Fibroblast of lung (primary cell): Measurements from ENCODE around the gene ABHD6. TPM values are rescaled to one million over a fixed set of nuclear protein-coding genes. Genes with fewer than 3 reads are reported as not detected.

ENCODE experiments used
- DNase-seq, 2 donors: peaks; one replicate each; pipeline versions ENCODE4 v3.0.0 to v3.0.0-alpha.2; 2010; ENCODE audit warnings: low read depth in 2 of 2
- H2AFZ ChIP-seq: 2 replicates; pipeline ENCODE4 v1.5.1; 2012; ENCODE audit warnings: low read length, control low read depth, inconsistent platforms
- H3K27ac ChIP-seq: 2 replicates; pipeline ENCODE4 v1.5.1; 2011; ENCODE audit warnings: low read length, control low read depth; ENCODE audit not compliant: insufficient read depth
- H3K27me3 ChIP-seq: 2 replicates; pipeline ENCODE4 v1.5.1; 2011; ENCODE audit warnings: mild to moderate bottlenecking, low read length; ENCODE audit not compliant: control insufficient read depth, insufficient read depth
- H3K36me3 ChIP-seq: 2 replicates; pipeline ENCODE4 v1.5.1; 2011; ENCODE audit warnings: low read length; ENCODE audit not compliant: control insufficient read depth, insufficient read depth
- H3K4me1 ChIP-seq: 2 replicates; pipeline ENCODE4 v1.5.1; 2011; ENCODE audit warnings: low read length; ENCODE audit not compliant: control insufficient read depth, insufficient read depth; ENCODE audit errors: extremely low read depth
- H3K4me2 ChIP-seq: 2 replicates; pipeline ENCODE4 v1.5.1; 2011; ENCODE audit warnings: low read length, control low read depth; ENCODE audit not compliant: insufficient read depth; ENCODE audit errors: extremely low read depth
- H3K4me3 ChIP-seq, 4 experiments: fragments of 200-600 bp in 1 of 4; sonication (generic) in 1 of 4; replicated peaks in 1 of 4; 2 replicates each; pipeline ENCODE4 v1.5.1; 2011 to 2016; ENCODE audit warnings: low read length in 4 of 4, low read depth in 3 of 4, mild to moderate bottlenecking in 3 of 4, control low read depth in 2 of 4, inconsistent platforms in 1 of 4, mixed read lengths in 1 of 4; ENCODE audit not compliant: insufficient read depth in 1 of 4; ENCODE audit errors: control extremely low read depth in 1 of 4
- H3K79me2 ChIP-seq: 2 replicates; pipeline ENCODE4 v1.5.1; 2012; ENCODE audit warnings: mild to moderate bottlenecking, low read length, inconsistent platforms; ENCODE audit not compliant: control insufficient read depth, insufficient read depth
- H3K9ac ChIP-seq: 2 replicates; pipeline ENCODE4 v1.5.1; 2011; ENCODE audit warnings: mild to moderate bottlenecking, low read length, control low read depth; ENCODE audit not compliant: insufficient read depth
- H3K9me3 ChIP-seq: 2 replicates; pipeline ENCODE4 v1.5.1; 2012; ENCODE audit warnings: low read depth, low read length; ENCODE audit not compliant: control insufficient read depth, insufficient read depth
- H4K20me1 ChIP-seq: 2 replicates; pipeline ENCODE4 v1.5.1; 2011; ENCODE audit warnings: low read length; ENCODE audit not compliant: control insufficient read depth, insufficient read depth; ENCODE audit errors: extremely low read depth
- CTCF ChIP-seq, 2 donors: IDR thresholded peaks in 1 of 2; conservative IDR thresholded peaks in 1 of 2; 1 replicate in 1 of 2; 2 replicates in 1 of 2; pipeline ENCODE4 v1.5.1; 2011 to 2012; ENCODE audit warnings: low read length in 2 of 2, control low read depth in 1 of 2, inconsistent platforms in 1 of 2, low read depth in 1 of 2, mild to moderate bottlenecking in 1 of 2
- EZH2 ChIP-seq: IDR thresholded peaks from 2 replicates; pipeline ENCODE4 v1.5.1; 2012; ENCODE audit warnings: low read length, control low read depth, mild to moderate bottlenecking; ENCODE audit errors: missing control alignments
- polyA plus RNA-seq, 2 donors: library from polyadenylated mRNA; depleted of rRNA in 1 of 2; stranded (reverse) in 1 of 2; unstranded in 1 of 2; fragments of >200 nt; gene quantifications; 2 replicates each; pipeline ENCODE4 v1.2.1, GENCODE V29; 2011 to 2012; ENCODE audit warnings: missing spikeins in 1 of 2
- total RNA-seq: library from RNA; depleted of rRNA; stranded (reverse); fragments of >200 nt; gene quantifications from 2 replicates; pipeline ENCODE4 v1.2.1, GENCODE V29; 2014

Gene ABHD6
- total and polyA plus RNA-seq, 2 donors (not counting 1 experiment from before 2014, with no cell fraction given): 7.3 to 13.5 TPM

- Histone ChIP-seq H3K4me3 (no peak overlapping the region), H3K36me3 (no peaks in the 10 kb centered on the region), H3K4me2 (no peak overlapping the region), H3K27ac (no peak overlapping the region), H3K27me3 (no peaks in the 10 kb centered on the region), H3K9me3 (no peaks in the 10 kb centered on the region), H4K20me1 (no peaks in the 10 kb centered on the region), H2AFZ (no peak overlapping the region), H3K4me1 (no peaks in the 10 kb centered on the region), H3K79me2 (no peaks in the 10 kb centered on the region), H3K9ac (no peak overlapping the region)
- no peak for TF ChIP-seq CTCF (conservative IDR thresholded peaks at IDR 0.05 in 1 of 2, IDR thresholded peaks at IDR 0.05 in 1 of 2; ENCODE audit: low read depth in 1 of 2, low read length in 2 of 2)
- TF ChIP-seq EZH2: no peak
- no peak for DNase-seq
Observed at GRCh38 chr3:58191361-58191991, 46.1 kb upstream of the ABHD6 start.

- H3K79me2 ChIP-seq: no peaks in the 10 kb centered on the region
- H3K27ac ChIP-seq: no peak overlapping the region
- no peak for TF ChIP-seq CTCF (conservative IDR thresholded peaks at IDR 0.05 in 1 of 2, IDR thresholded peaks at IDR 0.05 in 1 of 2; ENCODE audit: low read depth in 1 of 2, low read length in 2 of 2)
- no peak for TF ChIP-seq EZH2
- H3K4me3 ChIP-seq: no peak overlapping the region
- no peak overlapping the region for H2AFZ ChIP-seq
- no peaks in the 10 kb centered on the region for H3K27me3 ChIP-seq
- no peaks in the 10 kb centered on the region for H3K4me1 ChIP-seq
- no peaks in the 10 kb centered on the region for H3K36me3 ChIP-seq
- no peaks in the 10 kb centered on the region for H4K20me1 ChIP-seq
- H3K9ac ChIP-seq: no peak overlapping the region
- no peak overlapping the region for H3K4me2 ChIP-seq
- no peaks in the 10 kb centered on the region for H3K9me3 ChIP-seq
- no peak for DNase-seq
Observed at GRCh38 chr3:58192069-58192468, 45.5 kb upstream of the ABHD6 start.

- Histone ChIP-seq H3K9ac (no peak overlapping the region), H3K4me3 (no peak overlapping the region), H3K27ac (no peak overlapping the region), H3K4me1 (no peaks in the 10 kb centered on the region), H3K79me2 (no peaks in the 10 kb centered on the region), H2AFZ (no peak overlapping the region), H3K4me2 (no peak overlapping the region), H3K27me3 (no peaks in the 10 kb centered on the region), H3K36me3 (no peaks in the 10 kb centered on the region), H3K9me3 (no peaks in the 10 kb centered on the region), H4K20me1 (no peaks in the 10 kb centered on the region)
- TF ChIP-seq CTCF (conservative IDR thresholded peaks at IDR 0.05 in 1 of 2, IDR thresholded peaks at IDR 0.05 in 1 of 2; ENCODE audit: low read depth in 1 of 2, low read length in 2 of 2) (no peak), EZH2 (no peak)
- no peak for DNase-seq
Observed at GRCh38 chr3:58193682-58194407, 43.7 kb upstream of the ABHD6 start.
